Astrocyte (in vitro differentiated cells and primary cell): ENCODE data around the gene HDGFL3. TPM values are rescaled to one million over a fixed set of nuclear protein-coding genes. Genes with fewer than 3 reads are reported as not detected.

Experiments used
- DNase-seq: peaks from one replicate; pipeline ENCODE4 v3.0.0-alpha.2; 2010; ENCODE audit warnings: low read depth
- FAIRE-seq: peaks from 2 replicates; lab custom pipeline; 2011; peaks lifted over from hg19 to GRCh38; lab: Jason Lieb, UNC
- H2AFZ ChIP-seq: 2 replicates; pipeline ENCODE4 v1.6.0; 2012; ENCODE audit warnings: low read depth, low read length, inconsistent platforms
- H3K27ac ChIP-seq: 2 replicates; pipeline ENCODE4 v1.5.1; 2011; ENCODE audit warnings: low read depth, low read length, inconsistent platforms
- H3K27me3 ChIP-seq: 2 replicates; pipeline ENCODE4 v1.6.0; 2011; ENCODE audit warnings: low read length, inconsistent platforms; ENCODE audit not compliant: insufficient read depth
- H3K36me3 ChIP-seq: 2 replicates; pipeline ENCODE4 v1.5.1; 2011; ENCODE audit warnings: low read length, inconsistent platforms; ENCODE audit not compliant: insufficient read depth
- H3K4me1 ChIP-seq: 2 replicates; pipeline ENCODE4 v1.5.1; 2011; ENCODE audit warnings: low read length, inconsistent platforms; ENCODE audit not compliant: insufficient read depth
- H3K4me2 ChIP-seq: 2 replicates; pipeline ENCODE4 v1.6.0; 2012; ENCODE audit warnings: low read length, inconsistent platforms
- H3K4me3 ChIP-seq: 2 replicates; pipeline ENCODE4 v1.5.1; 2011; ENCODE audit warnings: low read depth, mild to moderate bottlenecking, low read length, inconsistent platforms; ENCODE audit not compliant: insufficient read depth
- H3K79me2 ChIP-seq: 2 replicates; pipeline ENCODE4 v1.6.0; 2012; ENCODE audit warnings: mild to moderate bottlenecking, low read length, inconsistent platforms; ENCODE audit not compliant: insufficient read depth
- H3K9ac ChIP-seq: 2 replicates; pipeline ENCODE4 v1.6.0; 2012; ENCODE audit warnings: mild to moderate bottlenecking, low read length, inconsistent platforms
- H3K9me3 ChIP-seq: 2 replicates; pipeline ENCODE4 v1.5.1; 2012; ENCODE audit warnings: low read depth, mild to moderate bottlenecking, low read length, inconsistent platforms; ENCODE audit not compliant: insufficient read depth
- H4K20me1 ChIP-seq: 2 replicates; pipeline ENCODE4 v1.6.0; 2012; ENCODE audit warnings: low read length, inconsistent platforms; ENCODE audit not compliant: insufficient read depth
- H3K27ac Mint-ChIP-seq: one replicate; pipeline ENCODE4 v1.8.0; 2021; ENCODE audit warnings: mild to moderate bottlenecking, mixed read lengths; ENCODE audit not compliant: unreplicated experiment
- H3K27me3 Mint-ChIP-seq: one replicate; pipeline ENCODE4 v1.8.0; 2021; ENCODE audit warnings: low read depth, mixed read lengths; ENCODE audit not compliant: unreplicated experiment
- H3K36me3 Mint-ChIP-seq: one replicate; pipeline ENCODE4 v1.8.0; 2021; ENCODE audit warnings: low read depth, mixed read lengths; ENCODE audit not compliant: unreplicated experiment
- H3K4me1 Mint-ChIP-seq: one replicate; pipeline ENCODE4 v1.8.0; 2021; ENCODE audit warnings: low read depth, mixed read lengths; ENCODE audit not compliant: unreplicated experiment
- H3K4me3 Mint-ChIP-seq: one replicate; pipeline ENCODE4 v1.8.0; 2021; ENCODE audit warnings: mild to moderate bottlenecking, moderate library complexity, mixed read lengths; ENCODE audit not compliant: unreplicated experiment
- H3K9me3 Mint-ChIP-seq: one replicate; pipeline ENCODE4 v1.8.0; 2021; ENCODE audit warnings: mild to moderate bottlenecking, mixed read lengths; ENCODE audit not compliant: unreplicated experiment
- CTCF ChIP-seq: IDR thresholded peaks from 2 replicates; pipeline ENCODE4 v1.5.1; 2011; ENCODE audit warnings: low read depth, mild to moderate bottlenecking, inconsistent platforms, low read length, moderate library complexity; ENCODE audit not compliant: insufficient read depth
- EZH2 ChIP-seq: IDR thresholded peaks from 2 replicates; pipeline ENCODE4 v1.6.1; 2012; ENCODE audit warnings: mild to moderate bottlenecking, low read length, inconsistent platforms; ENCODE audit not compliant: insufficient read depth
- total RNA-seq: library from RNA; stranded (reverse); gene quantifications from 2 replicates; pipeline ENCODE4 v1.2.1, GENCODE V29; 2021

Gene HDGFL3
- total RNA-seq, 1 donor from 2014 or later = 91.9 TPM

- no peaks in the 10 kb centered on the region for H3K4me1 ChIP-seq
- H3K79me2 ChIP-seq = peaks cover 81% of the 10 kb centered on the region
- Mint-ChIP-seq H3K36me3 (peaks cover 10% of the 10 kb centered on the region), H3K27me3 (no peaks in the 10 kb centered on the region), H3K27ac (no peak overlapping the region), H3K4me3 (no peak overlapping the region), H3K9me3 (no peaks in the 10 kb centered on the region), H3K4me1 (peaks cover 8% of the 10 kb centered on the region)
- no peak overlapping the region for H3K27ac ChIP-seq
- no peak overlapping the region for H3K4me2 ChIP-seq
- no peak overlapping the region for H2AFZ ChIP-seq
- no peak for TF ChIP-seq EZH2
- no peak for TF ChIP-seq CTCF
- FAIRE-seq (no peak), DNase-seq (no peak)
- no peaks in the 10 kb centered on the region for H3K36me3 ChIP-seq
- no peaks in the 10 kb centered on the region for H3K9me3 ChIP-seq
- no peaks in the 10 kb centered on the region for H3K27me3 ChIP-seq
- peaks cover 62% of the 10 kb centered on the region for H4K20me1 ChIP-seq
- no peak overlapping the region for H3K4me3 ChIP-seq
- no peak overlapping the region for H3K9ac ChIP-seq
Measured at GRCh38 chr15:83178869-83179325, 28.7 kb downstream of the HDGFL3 start.

GRCh38 chr15:83178390-83178789, 29.2 kb downstream of the HDGFL3 start:
- no peak overlapping the region for H3K4me3 ChIP-seq
- no peaks in the 10 kb centered on the region for H3K9me3 ChIP-seq
- Mint-ChIP-seq H3K9me3 (no peaks in the 10 kb centered on the region), H3K36me3 (peaks cover 10% of the 10 kb centered on the region), H3K27ac (no peak overlapping the region), H3K27me3 (no peaks in the 10 kb centered on the region), H3K4me3 (no peak overlapping the region), H3K4me1 (peaks cover 8% of the 10 kb centered on the region)
- no peaks in the 10 kb centered on the region for H3K27me3 ChIP-seq
- no peaks in the 10 kb centered on the region for H3K4me1 ChIP-seq
- peaks cover 62% of the 10 kb centered on the region for H4K20me1 ChIP-seq
- no peak overlapping the region for H2AFZ ChIP-seq
- peaks cover 83% of the 10 kb centered on the region for H3K79me2 ChIP-seq
- DNase-seq (no peak), FAIRE-seq (no peak)
- H3K36me3 ChIP-seq = no peaks in the 10 kb centered on the region
- no peak overlapping the region for H3K27ac ChIP-seq
- no peak overlapping the region for H3K4me2 ChIP-seq
- no peak overlapping the region for H3K9ac ChIP-seq
- TF ChIP-seq CTCF = no peak
- no peak for TF ChIP-seq EZH2

GRCh38 chr15:83174891-83175290, 32.7 kb downstream of the HDGFL3 start:
- Histone ChIP-seq H3K36me3 (no peaks in the 10 kb centered on the region), H4K20me1 (peaks cover 70% of the 10 kb centered on the region), H3K9me3 (no peaks in the 10 kb centered on the region), H3K79me2 (peaks cover 81% of the 10 kb centered on the region), H3K4me2 (no peak overlapping the region), H3K9ac (no peak overlapping the region), H3K27me3 (no peaks in the 10 kb centered on the region), H3K4me3 (no peak overlapping the region), H3K27ac (no peak overlapping the region), H2AFZ (no peak overlapping the region), H3K4me1 (peaks cover 6% of the 10 kb centered on the region)
- no peaks in the 10 kb centered on the region for H3K27me3 Mint-ChIP-seq
- peaks cover 9% of the 10 kb centered on the region for H3K36me3 Mint-ChIP-seq
- DNase-seq (no peak), FAIRE-seq (no peak)
- no peaks in the 10 kb centered on the region for H3K9me3 Mint-ChIP-seq
- peaks cover 12% of the 10 kb centered on the region for H3K4me1 Mint-ChIP-seq
- TF ChIP-seq EZH2 = no peak
- no peak for TF ChIP-seq CTCF
- H3K4me3 Mint-ChIP-seq = no peak overlapping the region
- H3K27ac Mint-ChIP-seq = no peak overlapping the region
